GM19025 (cell line): Measurements from ENCODE around the gene PPP1R16B.
A peak's percentile ranks its signal among the peaks of the same experiment; 100 is the strongest.

Experiments used
- ATAC-seq: cut with Tn5 transposase; IDR thresholded peaks from one replicate; pipeline ENCODE4 v1.9.1; 2021; ENCODE audit warnings: mild to moderate bottlenecking, low read depth, moderate library complexity; ENCODE audit not compliant: unreplicated experiment

Gene PPP1R16B

GRCh38 chr20:38926142-38926933 is 120.8 kb downstream of the PPP1R16B start, which contains the start of gene FAM83D:
Gene FAM83D, plus strand, starts transcription at chr20:38926417. Its CDS starts 26 bp downstream, at chr20:38926443.
- peak; percentile 87 for ATAC-seq

- ATAC-seq = peak; percentile 2
These were observed 121.6 kb downstream of the PPP1R16B start for GRCh38 chr20:38926934-38927616.

GRCh38 chr20:38927902-38928578 is 122.5 kb downstream of the PPP1R16B start:
- no peak for ATAC-seq

GRCh38 chr20:38930242-38930569 is 124.7 kb downstream of the PPP1R16B start:
- no peak for ATAC-seq

- ATAC-seq = no peak
These were observed 126.5 kb downstream of the PPP1R16B start for GRCh38 chr20:38931984-38932383.

GRCh38 chr20:38932457-38933120 is 127.1 kb downstream of the PPP1R16B start:
- no peak for ATAC-seq

GRCh38 chr20:38934530-38934929 is 129.0 kb downstream of the PPP1R16B start:
- ATAC-seq = no peak

- ATAC-seq = no peak
These were observed 129.8 kb downstream of the PPP1R16B start for GRCh38 chr20:38935285-38935684.

GRCh38 chr20:38935967-38936407 is 130.5 kb downstream of the PPP1R16B start:
- ATAC-seq = no peak

GRCh38 chr20:38937000-38937399 is 131.5 kb downstream of the PPP1R16B start:
- ATAC-seq = no peak

GRCh38 chr20:38937978-38938473 is 132.5 kb downstream of the PPP1R16B start:
- ATAC-seq = no peak

- ATAC-seq = no peak
These were observed 134.2 kb downstream of the PPP1R16B start for GRCh38 chr20:38939686-38940085.

- no peak for ATAC-seq
These were observed 135.1 kb downstream of the PPP1R16B start for GRCh38 chr20:38940644-38941043.

GRCh38 chr20:38941726-38942389 is 136.4 kb downstream of the PPP1R16B start:
- ATAC-seq = no peak

- ATAC-seq = no peak
These were observed 139.5 kb downstream of the PPP1R16B start for GRCh38 chr20:38945012-38945411.

- ATAC-seq = no peak
These were observed 141.3 kb downstream of the PPP1R16B start for GRCh38 chr20:38946836-38947235.

- no peak for ATAC-seq
These were observed 142.4 kb downstream of the PPP1R16B start for GRCh38 chr20:38947931-38948362.

GRCh38 chr20:38950254-38950653 is 144.8 kb downstream of the PPP1R16B start:
- ATAC-seq = no peak

GRCh38 chr20:38951611-38952010 is 146.1 kb downstream of the PPP1R16B start:
- no peak for ATAC-seq

- no peak for ATAC-seq
These were observed 146.7 kb downstream of the PPP1R16B start for GRCh38 chr20:38952153-38952552.
